ENCODE data around the gene ATP11B. TPM values are rescaled to one million over a fixed set of nuclear protein-coding genes. Genes with fewer than 3 reads are reported as not detected.

The ATP11B gene
- total RNA-seq, 1 donor from 2014 or later = 42.8 TPM

DNA sequence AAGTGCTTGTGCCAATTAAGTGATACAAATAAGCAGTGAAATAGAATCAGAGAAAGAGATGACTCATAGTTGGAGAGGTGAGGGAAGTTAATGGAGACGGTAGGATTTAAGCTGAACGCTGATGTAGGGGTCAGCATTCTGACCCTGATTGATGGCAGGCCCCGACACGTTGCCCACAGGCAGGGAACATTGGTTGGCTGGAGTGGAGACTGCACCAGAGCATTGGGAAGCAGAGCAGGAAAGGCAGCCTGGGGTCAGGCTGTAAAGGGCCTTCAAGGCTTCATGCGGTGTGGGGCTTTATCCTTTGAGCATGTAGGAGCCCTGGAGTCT lies 118.4 kb downstream of the ATP11B start:
- peak overlapping the region; percentile 30 for H3K27ac Mint-ChIP-seq (ENCODE audit: unreplicated experiment)
- DNase-seq (ENCODE audit: low read depth) = peak; percentile 6
- Histone ChIP-seq H2AFZ (ENCODE audit: low read depth, low read length) (no peak overlapping the region), H3K79me2 (ENCODE audit: insufficient read depth, low read length) (no peaks in the 10 kb centered on the region), H4K20me1 (ENCODE audit: insufficient read depth, low read length) (no peaks in the 10 kb centered on the region), H3K27me3 (ENCODE audit: insufficient read depth, low read length) (no peaks in the 10 kb centered on the region), H3K4me2 (ENCODE audit: low read length) (no peak overlapping the region), H3K36me3 (ENCODE audit: insufficient read depth, low read length) (no peaks in the 10 kb centered on the region), H3K9me3 (ENCODE audit: insufficient read depth, low read depth, low read length) (no peaks in the 10 kb centered on the region), H3K4me1 (ENCODE audit: insufficient read depth, low read length) (no peaks in the 10 kb centered on the region), H3K9ac (ENCODE audit: low read length) (no peak overlapping the region), H3K27ac (ENCODE audit: low read depth, low read length) (no peak overlapping the region), H3K4me3 (ENCODE audit: insufficient read depth, low read depth, low read length) (no peak overlapping the region)
- peaks cover 10% of the 10 kb centered on the region for H3K4me1 Mint-ChIP-seq (ENCODE audit: low read depth, unreplicated experiment)
- no peaks in the 10 kb centered on the region for H3K27me3 Mint-ChIP-seq (ENCODE audit: low read depth, unreplicated experiment)
- no peak for TF ChIP-seq EZH2 (IDR thresholded peaks at IDR 0.05; ENCODE audit: insufficient read depth, low read length)
- TF ChIP-seq, protein P1, sequence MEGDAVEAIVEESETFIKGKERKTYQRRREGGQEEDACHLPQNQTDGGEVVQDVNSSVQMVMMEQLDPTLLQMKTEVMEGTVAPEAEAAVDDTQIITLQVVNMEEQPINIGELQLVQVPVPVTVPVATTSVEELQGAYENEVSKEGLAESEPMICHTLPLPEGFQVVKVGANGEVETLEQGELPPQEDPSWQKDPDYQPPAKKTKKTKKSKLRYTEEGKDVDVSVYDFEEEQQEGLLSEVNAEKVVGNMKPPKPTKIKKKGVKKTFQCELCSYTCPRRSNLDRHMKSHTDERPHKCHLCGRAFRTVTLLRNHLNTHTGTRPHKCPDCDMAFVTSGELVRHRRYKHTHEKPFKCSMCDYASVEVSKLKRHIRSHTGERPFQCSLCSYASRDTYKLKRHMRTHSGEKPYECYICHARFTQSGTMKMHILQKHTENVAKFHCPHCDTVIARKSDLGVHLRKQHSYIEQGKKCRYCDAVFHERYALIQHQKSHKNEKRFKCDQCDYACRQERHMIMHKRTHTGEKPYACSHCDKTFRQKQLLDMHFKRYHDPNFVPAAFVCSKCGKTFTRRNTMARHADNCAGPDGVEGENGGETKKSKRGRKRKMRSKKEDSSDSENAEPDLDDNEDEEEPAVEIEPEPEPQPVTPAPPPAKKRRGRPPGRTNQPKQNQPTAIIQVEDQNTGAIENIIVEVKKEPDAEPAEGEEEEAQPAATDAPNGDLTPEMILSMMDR (IDR thresholded peaks at IDR 0.05; ENCODE audit: insufficient read depth, low read depth, low read length) = no peak
- no peak for FAIRE-seq
- H3K4me3 Mint-ChIP-seq (ENCODE audit: unreplicated experiment) = no peak overlapping the region
- H3K36me3 Mint-ChIP-seq (ENCODE audit: low read depth, unreplicated experiment) = peaks cover 1% of the 10 kb centered on the region
- H3K9me3 Mint-ChIP-seq (ENCODE audit: unreplicated experiment) = no peaks in the 10 kb centered on the region

DNA sequence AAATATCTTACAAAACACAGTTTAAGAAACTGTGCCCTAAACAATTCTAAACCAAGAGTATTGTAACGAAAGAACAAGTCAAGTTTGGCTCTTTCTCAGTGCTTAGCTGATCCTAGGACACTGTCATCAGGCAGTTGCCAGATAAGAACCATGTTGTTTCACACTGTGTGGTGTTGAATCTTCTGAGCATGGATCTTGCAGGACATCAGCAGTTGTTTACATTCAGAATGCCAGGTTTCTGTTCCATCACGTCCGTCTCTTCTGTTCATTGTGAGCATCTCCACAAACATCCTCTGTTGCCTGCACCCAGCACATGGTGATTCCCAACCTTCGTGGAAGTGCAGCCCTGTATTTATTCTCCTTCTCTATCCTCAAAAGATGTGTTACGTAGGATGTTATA lies 119.2 kb downstream of the ATP11B start:
- Histone ChIP-seq H3K27ac (ENCODE audit: low read depth, low read length) (no peak overlapping the region), H3K27me3 (ENCODE audit: insufficient read depth, low read length) (no peaks in the 10 kb centered on the region), H4K20me1 (ENCODE audit: insufficient read depth, low read length) (no peaks in the 10 kb centered on the region), H3K4me3 (ENCODE audit: insufficient read depth, low read depth, low read length) (no peak overlapping the region), H3K9ac (ENCODE audit: low read length) (no peak overlapping the region), H3K79me2 (ENCODE audit: insufficient read depth, low read length) (no peaks in the 10 kb centered on the region), H3K4me1 (ENCODE audit: insufficient read depth, low read length) (no peaks in the 10 kb centered on the region), H3K4me2 (ENCODE audit: low read length) (no peak overlapping the region), H3K36me3 (ENCODE audit: insufficient read depth, low read length) (no peaks in the 10 kb centered on the region), H2AFZ (ENCODE audit: low read depth, low read length) (no peak overlapping the region), H3K9me3 (ENCODE audit: insufficient read depth, low read depth, low read length) (no peaks in the 10 kb centered on the region)
- H3K36me3 Mint-ChIP-seq (ENCODE audit: low read depth, unreplicated experiment) = peaks cover 1% of the 10 kb centered on the region
- H3K4me1 Mint-ChIP-seq (ENCODE audit: low read depth, unreplicated experiment) = peaks cover 10% of the 10 kb centered on the region
- DNase-seq (ENCODE audit: low read depth) (no peak), FAIRE-seq (no peak)
- H3K27me3 Mint-ChIP-seq (ENCODE audit: low read depth, unreplicated experiment) = no peaks in the 10 kb centered on the region
- no peak overlapping the region for H3K4me3 Mint-ChIP-seq (ENCODE audit: unreplicated experiment)
- H3K9me3 Mint-ChIP-seq (ENCODE audit: unreplicated experiment) = no peaks in the 10 kb centered on the region
- no peak overlapping the region for H3K27ac Mint-ChIP-seq (ENCODE audit: unreplicated experiment)
- TF ChIP-seq, protein P1 (IDR thresholded peaks at IDR 0.05; ENCODE audit: insufficient read depth, low read depth, low read length) = no peak
- TF ChIP-seq EZH2 (IDR thresholded peaks at IDR 0.05; ENCODE audit: insufficient read depth, low read length) = no peak

DNA sequence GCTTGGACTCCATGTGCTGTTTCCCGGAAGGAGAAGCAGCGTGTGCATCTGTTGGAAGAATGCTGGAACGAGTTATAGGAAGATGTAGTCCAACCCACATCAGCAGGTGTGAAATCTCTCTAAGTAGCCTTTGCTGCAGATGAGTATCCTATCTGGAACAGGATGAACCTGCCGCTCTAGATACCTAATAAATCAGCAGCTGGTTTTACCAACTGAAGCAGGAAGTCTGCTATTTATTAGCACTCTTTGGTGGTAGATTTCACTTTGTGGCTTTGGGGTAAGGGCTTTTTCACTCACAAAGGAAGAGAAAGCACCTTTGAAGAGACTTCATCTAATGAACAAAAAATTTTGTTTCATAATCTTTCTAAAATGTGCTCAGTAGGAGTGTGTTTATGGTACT lies 120.6 kb downstream of the ATP11B start:
- FAIRE-seq (no peak), DNase-seq (ENCODE audit: low read depth) (no peak)
- H3K4me2 ChIP-seq (ENCODE audit: low read length) = no peak overlapping the region
- no peak overlapping the region for H3K27ac ChIP-seq (ENCODE audit: low read depth, low read length)
- no peaks in the 10 kb centered on the region for H3K27me3 ChIP-seq (ENCODE audit: insufficient read depth, low read length)
- no peaks in the 10 kb centered on the region for H3K9me3 ChIP-seq (ENCODE audit: insufficient read depth, low read depth, low read length)
- Mint-ChIP-seq H3K36me3 (ENCODE audit: low read depth, unreplicated experiment) (peaks cover 1% of the 10 kb centered on the region), H3K4me1 (ENCODE audit: low read depth, unreplicated experiment) (peaks cover 10% of the 10 kb centered on the region), H3K4me3 (ENCODE audit: unreplicated experiment) (no peak overlapping the region), H3K27ac (ENCODE audit: unreplicated experiment) (no peak overlapping the region), H3K27me3 (ENCODE audit: low read depth, unreplicated experiment) (no peaks in the 10 kb centered on the region), H3K9me3 (ENCODE audit: unreplicated experiment) (no peaks in the 10 kb centered on the region)
- no peak overlapping the region for H3K9ac ChIP-seq (ENCODE audit: low read length)
- TF ChIP-seq, protein P1 (IDR thresholded peaks at IDR 0.05; ENCODE audit: insufficient read depth, low read depth, low read length) = no peak
- no peak for TF ChIP-seq EZH2 (IDR thresholded peaks at IDR 0.05; ENCODE audit: insufficient read depth, low read length)
- H3K79me2 ChIP-seq (ENCODE audit: insufficient read depth, low read length) = no peaks in the 10 kb centered on the region
- H4K20me1 ChIP-seq (ENCODE audit: insufficient read depth, low read length) = no peaks in the 10 kb centered on the region
- H3K36me3 ChIP-seq (ENCODE audit: insufficient read depth, low read length) = no peaks in the 10 kb centered on the region
- H3K4me1 ChIP-seq (ENCODE audit: insufficient read depth, low read length) = no peaks in the 10 kb centered on the region
- no peak overlapping the region for H2AFZ ChIP-seq (ENCODE audit: low read depth, low read length)
- H3K4me3 ChIP-seq (ENCODE audit: insufficient read depth, low read depth, low read length) = no peak overlapping the region
